Liver (tissue), 9 donors: ENCODE data around the gene MYBPC1. TPM values are rescaled to one million over a fixed set of nuclear protein-coding genes. Genes with fewer than 3 reads are reported as not detected.

Experiments
- DNase-seq: peaks from one replicate; pipeline ENCODE4 v3.0.0-alpha.2; 2017; ENCODE audit warnings: low spot score
- H3K27ac ChIP-seq, 2 donors: one replicate each; pipeline ENCODE4 v1.7.0; 2013; ENCODE audit warnings: inconsistent platforms in 2 of 2, low read length in 2 of 2, control low read depth in 1 of 2, low read depth in 1 of 2, mild to moderate bottlenecking in 1 of 2
- H3K27me3 ChIP-seq, 4 donors: one replicate each; pipeline versions ENCODE4 v1.6.1 to v1.7.0; 2013; ENCODE audit warnings: low read length in 3 of 4, inconsistent platforms in 1 of 4, mild to moderate bottlenecking in 1 of 4, moderate library complexity in 1 of 4; ENCODE audit not compliant: control insufficient read depth in 4 of 4, insufficient read depth in 4 of 4
- H3K36me3 ChIP-seq, 4 donors: one replicate each; pipeline versions ENCODE4 v1.6.1 to v1.7.0; 2013; ENCODE audit warnings: low read length in 3 of 4, mild to moderate bottlenecking in 3 of 4, low read depth in 1 of 4, moderate library complexity in 1 of 4; ENCODE audit not compliant: control insufficient read depth in 4 of 4, insufficient read depth in 3 of 4
- H3K4me1 ChIP-seq, 4 donors: one replicate each; pipeline versions ENCODE4 v1.6.1 to v1.7.0; 2013; ENCODE audit warnings: low read length in 3 of 4, mild to moderate bottlenecking in 3 of 4, moderate library complexity in 1 of 4; ENCODE audit not compliant: control insufficient read depth in 4 of 4, insufficient read depth in 4 of 4
- H3K4me3 ChIP-seq, 3 donors: one replicate each; pipeline versions ENCODE4 v1.6.1 to v1.7.0; 2013; ENCODE audit warnings: low read length in 3 of 3, control low read depth in 1 of 3, low read depth in 1 of 3, mild to moderate bottlenecking in 1 of 3
- H3K9ac ChIP-seq, 2 donors: one replicate each; pipeline ENCODE4 v1.7.0; 2013; ENCODE audit warnings: low read length in 2 of 2, mild to moderate bottlenecking in 2 of 2, moderate library complexity in 2 of 2, control low read depth in 1 of 2, low read depth in 1 of 2
- H3K9me3 ChIP-seq, 4 donors: one replicate each; pipeline versions ENCODE4 v1.6.1 to v1.7.0; 2013; ENCODE audit warnings: low read length in 3 of 4; ENCODE audit not compliant: control insufficient read depth in 4 of 4
- ATF3 ChIP-seq: IDR thresholded peaks from 2 replicates; pipeline ENCODE4 v1.6.1; 2016; ENCODE audit warnings: antibody characterized with exemption
- CTCF ChIP-seq: fragments of 150-350 bp; IDR thresholded peaks from 2 replicates; pipeline ENCODE4 v1.5.1; 2017; ENCODE audit warnings: improper control_type of control experiment, low read depth, low read length; ENCODE audit not compliant: missing input control
- EGR1 ChIP-seq, 2 donors: IDR thresholded peaks; 2 replicates each; pipeline ENCODE4 v1.6.1; 2016 to 2018; ENCODE audit warnings: antibody characterized with exemption in 2 of 2, low read depth in 2 of 2
- FOXA1 ChIP-seq: IDR thresholded peaks from 2 replicates; pipeline ENCODE4 v1.6.1; 2016; ENCODE audit warnings: antibody characterized with exemption
- FOXA2 ChIP-seq: IDR thresholded peaks from 2 replicates; pipeline ENCODE4 v1.6.1; 2016; ENCODE audit warnings: antibody characterized with exemption
- GABPA ChIP-seq, 2 donors: IDR thresholded peaks in 1 of 2; conservative IDR thresholded peaks in 1 of 2; 2 replicates each; pipeline ENCODE4 v1.6.1; 2016; ENCODE audit warnings: antibody characterized with exemption in 2 of 2, mild to moderate bottlenecking in 1 of 2, moderate library complexity in 1 of 2
- HNF4A ChIP-seq, 2 donors: conservative IDR thresholded peaks; 2 replicates each; pipeline ENCODE4 v1.6.1; 2016; ENCODE audit warnings: antibody characterized with exemption in 2 of 2, mild to moderate bottlenecking in 2 of 2
- HNF4G ChIP-seq: IDR thresholded peaks from 2 replicates; pipeline ENCODE4 v1.6.1; 2016; ENCODE audit warnings: antibody characterized with exemption
- JUND ChIP-seq, 2 donors: IDR thresholded peaks; 2 replicates each; pipeline ENCODE4 v1.6.1; 2016; ENCODE audit warnings: antibody characterized with exemption in 2 of 2
- MAX ChIP-seq: IDR thresholded peaks from 2 replicates; pipeline ENCODE4 v1.6.1; 2016; ENCODE audit warnings: antibody characterized with exemption
- NR2F2 ChIP-seq: IDR thresholded peaks from 2 replicates; pipeline ENCODE4 v1.6.1; 2016; ENCODE audit warnings: antibody characterized with exemption
- RAD21 ChIP-seq, 2 donors: IDR thresholded peaks; 2 replicates each; pipeline ENCODE4 v1.6.1; 2016; ENCODE audit warnings: antibody characterized with exemption in 2 of 2, mild to moderate bottlenecking in 2 of 2
- REST ChIP-seq: IDR thresholded peaks from 2 replicates; pipeline ENCODE4 v1.6.1; 2016; ENCODE audit warnings: antibody characterized with exemption, mild to moderate bottlenecking
- RXRA ChIP-seq, 2 donors: IDR thresholded peaks; 2 replicates each; pipeline ENCODE4 v1.6.1; 2017 to 2018; ENCODE audit warnings: antibody characterized with exemption in 2 of 2, mild to moderate bottlenecking in 1 of 2
- SP1 ChIP-seq: IDR thresholded peaks from 2 replicates; pipeline ENCODE4 v1.6.1; 2018; ENCODE audit warnings: antibody characterized with exemption, mild to moderate bottlenecking
- TAF1 ChIP-seq: conservative IDR thresholded peaks from 2 replicates; pipeline ENCODE4 v1.6.1; 2016; ENCODE audit warnings: antibody characterized with exemption, mild to moderate bottlenecking
- YY1 ChIP-seq: IDR thresholded peaks from 2 replicates; pipeline ENCODE4 v1.6.1; 2016; ENCODE audit warnings: antibody characterized with exemption, mild to moderate bottlenecking
- ZBTB33 ChIP-seq: IDR thresholded peaks from 2 replicates; pipeline ENCODE4 v1.6.1; 2016; ENCODE audit warnings: antibody characterized with exemption
- WGBS: extraction: QIAGEN DNeasy Blood & Tissue Kit; methylation state at CpG from one replicate; pipeline ENCODE4 v1.1.7; 2013; 5-methylcytosine and 5-hydroxymethylcytosine counted together
- polyA plus RNA-seq, 2 donors: library from polyadenylated mRNA; stranded (reverse) in 1 of 2; unstranded in 1 of 2; fragments of 200-250 nt in 1 of 2; fragments of >200 nt in 1 of 2; fragmentation: Nextera tagmentation in 1 of 2; extraction: Ambion mirVana in 1 of 2; gene quantifications; one replicate each; pipeline versions ENCODE4 v1.2.1 to v1.2.3, GENCODE V29; 2013 to 2015
- total RNA-seq, 2 donors: library from RNA; depleted of rRNA; stranded (reverse); fragments of >200 nt; gene quantifications; one replicate each; pipeline ENCODE4 v1.2.3, GENCODE V29; 2014
- donor health status: healthy.
- donor health status: healthy.
- donor health status: healthy.
- donor health status: healthy.
- donor health status: healthy.

Gene MYBPC1
- total and polyA plus RNA-seq, 4 donors = under 0.01 TPM; not detected in 3

- TF ChIP-seq HNF4G = peak; percentile 58
- peak; percentile 57 for TF ChIP-seq SP1
- TF ChIP-seq CTCF = no peak
Observed at GRCh38 chr12:101691503-101692096, 96.8 kb downstream of the MYBPC1 start (continued).

GRCh38 chr12:101694297-101694848 lies 99.6 kb downstream of the MYBPC1 start:
- Histone ChIP-seq H3K4me3 (no peak overlapping the region), H3K4me1 (peaks cover 7 to 50% (median 30%) of the 10 kb centered on the region in 4 donors), H3K27me3 (no peaks in the 10 kb centered on the region), H3K27ac (no peak overlapping the region), H3K9ac (no peak overlapping the region), H3K9me3 (peaks cover 0 to 3% (median 0%) of the 10 kb centered on the region in 4 donors), H3K36me3 (no peaks in the 10 kb centered on the region)
- WGBS = 91% methylated on average over 2 of the region's 2 CpGs
- TF ChIP-seq FOXA1 (no peak), GABPA (IDR thresholded peaks at IDR 0.05 in 1 of 2, conservative IDR thresholded peaks at IDR 0.05 in 1 of 2) (no peak), REST (no peak), SP1 (no peak), ATF3 (no peak), HNF4G (no peak), RXRA (IDR thresholded peaks at IDR 0.05) (no peak), NR2F2 (no peak), MAX (no peak), YY1 (no peak), ZBTB33 (no peak), RAD21 (IDR thresholded peaks at IDR 0.05) (no peak), FOXA2 (no peak), HNF4A (conservative IDR thresholded peaks at IDR 0.05) (no peak), EGR1 (IDR thresholded peaks at IDR 0.05; ENCODE audit: low read depth in 2 of 2) (no peak), TAF1 (no peak), CTCF (no peak), JUND (IDR thresholded peaks at IDR 0.05) (no peak)
- no peak for DNase-seq
